Breast epithelium (tissue), 3 donors: ENCODE measurements around the gene MICAL3.

Source experiments
- CTCF ChIP-seq, 3 donors: fragments of 450-650 bp; IDR thresholded peaks; one replicate each; pipeline ENCODE4 v1.5.1; 2016 to 2017; ENCODE audit warnings: antibody characterized with exemption in 3 of 3, mild to moderate bottlenecking in 3 of 3, moderate library complexity in 3 of 3
- POLR2AphosphoS5 ChIP-seq, 3 donors: sonication (generic); formaldehyde crosslinking; IDR thresholded peaks; one replicate each; pipeline ENCODE4 v1.6.1; 2017; ENCODE audit warnings: antibody characterized with exemption in 3 of 3

GRCh38 chr22:17864398-17865182 lies 159.8 kb downstream of the MICAL3 start:
- TF ChIP-seq CTCF (IDR thresholded peaks at IDR 0.05) (no peak), POLR2AphosphoS5 (IDR thresholded peaks at IDR 0.05) (no peak)
